RCC 7860 (cell line): ENCODE data around the gene COL21A1.

Source experiments
- DNase-seq: peaks from one replicate; pipeline ENCODE4 v3.0.0-alpha.2; 2015; ENCODE audit warnings: low spot score
- FAIRE-seq: peaks from 2 replicates; lab custom pipeline; 2012; peaks lifted over from hg19 to GRCh38; lab: Jason Lieb, UNC

The COL21A1 gene

DNA sequence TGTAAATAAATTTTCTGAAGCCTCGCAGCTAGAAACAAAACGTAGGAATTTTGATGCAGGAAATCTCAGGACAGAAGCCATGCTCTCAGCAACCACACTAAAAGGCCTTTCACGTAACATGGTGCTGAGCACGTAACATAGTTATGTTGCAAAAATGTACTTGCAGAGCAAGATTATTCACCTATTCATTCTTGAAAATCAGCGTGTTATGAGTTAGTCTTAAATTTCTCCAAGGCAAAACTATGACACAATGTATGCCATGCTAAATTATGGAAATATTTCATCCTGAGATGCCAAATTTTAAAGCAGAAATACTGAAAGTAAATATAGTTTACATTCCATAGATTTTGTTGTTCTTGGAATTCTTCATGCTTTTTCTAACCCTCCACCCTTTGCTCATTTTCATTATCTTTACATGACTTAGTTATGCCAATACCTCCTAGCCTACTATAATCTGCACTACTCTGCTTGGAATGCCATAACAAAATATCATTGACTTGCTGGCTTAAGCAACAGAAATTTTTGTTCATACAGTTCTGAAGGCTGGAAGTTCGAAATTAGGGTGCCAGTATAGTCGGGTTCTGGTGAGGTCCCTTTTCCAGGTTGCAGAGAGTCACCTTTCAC, 192.2 kb downstream of the COL21A1 start:
- FAIRE-seq (no peak), DNase-seq (no peak)

DNA sequence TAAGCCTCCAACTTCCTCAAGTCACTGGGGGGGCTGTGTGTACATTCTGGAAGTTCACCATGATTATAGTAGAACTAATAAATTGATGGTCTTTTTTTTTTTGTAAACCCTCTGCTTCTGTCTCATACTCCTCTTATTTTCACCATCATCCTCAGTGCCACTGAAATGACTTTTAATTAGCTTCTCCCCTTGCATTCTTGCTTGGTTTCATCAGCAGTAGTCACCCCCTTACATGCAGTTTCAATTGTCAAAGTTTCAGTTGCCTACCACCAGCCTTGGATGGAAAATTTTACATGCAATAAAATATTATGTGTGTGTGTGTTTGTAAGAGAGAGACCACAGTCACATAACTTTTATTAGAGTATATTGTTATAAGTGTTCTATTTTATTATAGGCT, 196.2 kb downstream of the COL21A1 start:
- no peak for DNase-seq

DNA sequence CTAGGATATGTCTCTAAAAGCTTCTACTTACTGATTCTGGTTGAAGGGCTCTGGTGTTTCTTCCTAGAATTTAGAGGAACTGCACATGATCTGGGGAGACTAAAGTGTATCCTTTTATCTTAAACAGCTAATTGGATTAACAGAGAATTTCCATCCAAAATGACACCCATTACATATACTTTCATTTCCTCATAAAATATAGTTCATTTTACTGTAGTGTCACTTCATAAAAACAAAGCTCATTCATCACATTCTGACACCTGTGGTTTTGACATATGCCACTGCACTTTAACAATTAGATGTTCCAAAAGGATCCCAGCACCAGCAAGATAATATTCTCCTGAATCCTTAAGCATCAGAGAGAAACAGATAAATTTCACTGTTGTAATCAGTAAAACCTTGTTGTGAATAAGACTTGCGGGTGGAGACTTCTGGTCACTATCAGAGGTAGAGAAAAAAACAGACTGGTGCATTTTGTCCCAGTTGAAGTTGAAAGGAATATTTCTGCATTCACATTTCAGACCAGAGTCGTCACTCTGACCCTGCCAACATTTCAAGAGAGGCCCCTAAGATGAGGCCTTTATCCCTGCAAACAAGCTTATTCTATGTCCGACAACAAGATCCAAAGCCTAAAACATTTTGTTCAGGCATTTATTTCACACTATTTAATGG, 196.7 kb downstream of the COL21A1 start:
- no peak for DNase-seq
- FAIRE-seq = no peak

More for the DNA sequence above, 196.2 kb downstream of the COL21A1 start:
- no peak for FAIRE-seq

DNA sequence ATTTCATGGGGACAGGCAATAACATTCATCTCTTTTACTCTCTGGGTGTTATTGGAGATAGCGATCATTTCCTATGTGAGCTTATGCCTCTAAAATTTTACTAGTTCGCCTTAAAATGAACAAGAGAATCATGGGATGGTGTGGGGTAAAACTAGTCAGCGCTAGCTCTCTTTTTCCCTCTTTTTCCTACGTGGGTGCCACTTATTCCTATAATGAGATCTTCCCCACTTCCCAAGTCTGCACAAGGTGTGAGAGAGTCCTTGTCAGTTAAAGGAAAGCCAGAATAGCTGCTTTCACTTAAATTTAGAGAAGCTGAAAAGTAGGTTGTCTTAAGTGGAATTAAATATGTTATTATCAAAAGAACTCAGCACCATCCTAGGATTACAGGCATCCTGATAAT, 198.8 kb downstream of the COL21A1 start:
- FAIRE-seq (no peak), DNase-seq (no peak)

GRCh38 chr6:56047931-56048540, 199.3 kb downstream of the COL21A1 start:
- DNase-seq = no peak
- FAIRE-seq = no peak

GRCh38 chr6:56046576-56046975, 200.8 kb downstream of the COL21A1 start:
- FAIRE-seq (peak; percentile 18), DNase-seq (peak; percentile 67)

DNA sequence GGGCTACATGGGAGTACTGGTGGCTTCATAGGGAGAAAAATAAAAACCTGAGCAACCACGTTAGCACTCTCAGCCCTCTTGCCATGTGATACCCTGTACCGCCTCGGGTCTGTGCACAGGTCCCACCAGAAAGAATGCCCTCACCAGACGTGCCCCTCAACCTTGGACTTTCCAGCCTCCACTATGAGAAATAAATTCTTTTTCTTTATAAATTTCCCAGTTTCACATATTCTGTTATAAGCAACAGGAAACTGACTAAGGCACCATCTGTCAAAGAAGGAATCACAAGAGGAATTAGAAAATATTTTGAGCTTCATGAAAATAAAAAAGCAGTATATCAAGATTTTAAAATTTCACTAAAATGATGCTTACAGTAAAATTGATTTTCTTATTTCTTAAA, 203.6 kb downstream of the COL21A1 start:
- no peak for FAIRE-seq
- DNase-seq = no peak

DNA sequence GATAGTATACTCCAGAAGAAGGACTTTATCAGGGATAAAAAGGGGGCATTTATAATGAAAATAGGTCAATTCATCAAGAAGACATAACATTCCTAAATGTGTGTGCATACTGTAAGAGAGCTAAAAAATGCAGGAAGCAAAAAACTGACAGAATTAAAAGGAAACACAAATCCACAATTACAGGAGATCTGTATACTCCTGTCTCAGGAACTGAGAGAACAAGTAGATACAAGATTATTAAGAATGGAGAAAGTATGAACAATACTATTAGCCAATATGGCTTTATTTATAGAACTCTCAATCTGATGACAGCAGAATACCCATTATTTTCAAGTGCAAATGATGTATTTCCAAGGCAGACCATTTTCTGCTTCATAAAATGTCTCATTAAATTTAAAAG, 204.3 kb downstream of the COL21A1 start:
- DNase-seq (no peak), FAIRE-seq (no peak)

- FAIRE-seq (no peak), DNase-seq (no peak)
Measured at GRCh38 chr6:56041591-56041990, 205.8 kb downstream of the COL21A1 start.

DNA sequence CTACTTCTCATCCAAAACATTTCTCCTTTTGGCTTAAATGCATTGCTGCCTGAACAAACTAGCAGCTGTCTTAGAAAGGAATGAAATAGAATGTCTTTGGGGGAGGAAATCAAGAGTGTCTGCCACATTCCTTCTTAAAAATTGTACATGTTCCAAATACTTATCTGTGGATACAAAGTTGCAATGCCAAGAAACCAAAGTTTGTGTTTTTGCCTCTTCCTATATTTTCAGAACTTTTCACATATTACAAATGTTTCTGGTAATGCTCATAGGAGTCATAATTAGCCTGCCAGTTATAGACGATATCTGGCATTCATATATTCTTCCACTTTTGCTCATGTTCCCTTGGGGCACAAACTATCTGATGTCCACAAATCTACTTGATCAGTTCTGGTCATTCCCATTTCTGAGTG, 206.5 kb downstream of the COL21A1 start:
- no peak for FAIRE-seq

DNA sequence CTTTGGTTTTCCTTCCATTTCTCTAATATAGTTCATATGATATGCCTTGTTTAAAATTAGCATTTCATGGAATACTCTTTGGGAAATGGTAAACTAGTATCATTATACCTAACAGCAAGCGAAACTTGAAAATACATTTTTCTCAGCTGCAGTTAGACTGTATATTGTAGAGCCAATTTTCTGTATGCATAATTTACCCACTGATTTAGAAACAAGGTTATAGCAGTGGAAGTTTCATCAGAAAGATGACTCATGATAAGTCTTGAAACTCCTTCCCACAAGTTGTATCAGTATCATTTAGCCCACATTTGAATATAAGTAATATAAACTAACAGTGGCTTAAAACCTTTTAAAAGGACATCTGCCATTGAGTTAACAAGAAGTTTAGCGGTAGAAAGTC, 207.2 kb downstream of the COL21A1 start:
- FAIRE-seq = no peak
- no peak for DNase-seq

More for the DNA sequence above, 206.5 kb downstream of the COL21A1 start:
- no peak for DNase-seq

DNA sequence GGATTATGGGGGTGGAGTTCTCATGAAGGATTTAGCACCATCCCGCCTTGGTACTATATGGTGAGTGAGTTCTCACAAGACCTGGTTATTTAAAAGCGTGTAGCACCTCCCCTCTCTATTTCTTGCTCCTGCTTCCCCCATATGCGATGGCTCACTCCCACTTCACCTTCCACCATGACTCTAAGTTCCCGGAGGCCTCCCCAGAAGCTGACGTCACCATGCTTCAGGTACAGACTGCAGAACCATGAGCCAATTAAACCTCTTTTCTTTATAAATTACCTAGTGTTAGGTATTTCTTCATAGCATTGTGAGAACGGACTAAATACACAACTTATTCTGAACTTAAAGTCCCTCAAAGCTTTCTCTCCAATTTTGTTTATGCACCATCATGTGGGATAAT, 208.6 kb downstream of the COL21A1 start:
- no peak for DNase-seq
- no peak for FAIRE-seq

GRCh38 chr6:56037601-56038000, 209.8 kb downstream of the COL21A1 start:
- FAIRE-seq (no peak), DNase-seq (no peak)

DNA sequence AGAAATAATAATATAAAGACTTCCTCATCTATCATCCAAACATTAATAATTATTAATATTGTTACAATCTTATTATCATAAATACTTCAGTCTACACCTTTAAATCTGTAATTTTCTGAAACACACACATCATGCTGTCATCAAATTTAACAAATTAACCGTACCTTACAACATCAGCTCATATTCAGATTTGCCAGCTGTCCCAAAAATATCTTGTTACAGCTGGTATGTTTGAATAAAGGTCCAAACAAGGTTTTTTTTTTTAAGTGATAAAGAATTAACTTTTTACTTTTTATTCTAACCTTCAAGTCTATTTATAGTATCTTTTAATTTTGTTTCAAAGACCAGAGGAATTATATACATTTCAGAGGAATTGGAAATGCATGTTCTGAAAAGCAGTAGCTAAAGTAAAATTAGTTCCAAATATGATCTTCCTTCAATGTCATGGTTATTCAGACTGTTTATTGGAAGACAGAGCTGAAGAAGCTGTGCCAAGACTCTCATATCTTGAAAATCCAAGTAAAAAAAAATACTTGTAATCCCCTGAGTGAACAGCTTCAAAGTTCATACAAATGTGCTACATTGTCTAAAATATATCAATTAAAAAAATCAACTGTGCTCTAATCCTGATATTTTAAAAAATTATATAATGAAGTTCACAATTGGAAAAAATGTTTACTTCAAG, 210.3 kb downstream of the COL21A1 start:
- no peak for DNase-seq
- no peak for FAIRE-seq

- DNase-seq (no peak), FAIRE-seq (no peak)
Measured at GRCh38 chr6:56033401-56033800, 214.0 kb downstream of the COL21A1 start.

DNA sequence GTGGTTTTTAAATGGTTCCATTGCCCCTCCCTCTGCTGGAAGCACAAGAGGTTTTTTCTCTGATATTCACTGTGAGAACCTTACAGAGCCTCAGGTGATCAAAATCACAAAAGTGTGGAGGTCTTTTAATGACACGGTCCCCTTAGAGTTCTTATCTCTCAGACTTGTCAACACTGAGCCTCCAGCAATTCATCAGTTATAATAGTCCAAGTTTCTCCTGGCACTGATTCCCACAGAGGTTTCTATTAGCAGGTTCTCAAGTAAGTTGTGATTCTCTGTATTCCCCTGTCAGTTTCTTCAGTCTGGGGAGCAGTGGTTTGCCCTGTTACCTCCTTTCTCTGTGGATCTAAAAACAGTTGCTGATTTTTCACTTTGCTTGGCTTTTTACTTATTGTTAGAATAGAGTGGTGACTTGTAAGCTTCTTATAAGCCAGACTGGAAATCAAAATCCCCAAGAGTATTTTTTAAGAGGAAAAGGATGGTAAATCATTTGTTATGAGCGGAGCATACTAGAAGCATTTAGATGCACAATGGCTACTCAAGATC, 214.6 kb downstream of the COL21A1 start:
- DNase-seq (no peak), FAIRE-seq (no peak)

DNA sequence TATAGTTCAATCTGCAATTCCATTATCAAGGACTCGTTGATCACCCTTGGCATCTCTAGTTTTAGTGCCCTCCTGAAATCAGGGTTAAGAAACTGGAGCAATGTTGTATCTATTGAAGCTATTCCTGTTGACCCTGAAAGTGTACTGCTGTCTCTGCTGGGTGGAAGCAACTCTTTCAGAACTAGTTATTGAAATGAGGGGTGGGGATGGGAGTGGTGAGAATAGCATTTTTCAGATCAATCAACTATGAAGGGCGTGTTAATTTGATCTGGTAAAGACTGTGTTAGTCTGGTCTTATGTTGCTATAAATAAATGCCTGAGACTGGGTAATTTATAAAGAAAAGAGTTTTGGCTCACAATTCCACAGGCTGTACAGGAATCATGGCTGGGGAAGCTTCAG, 219.5 kb downstream of the COL21A1 start:
- FAIRE-seq (no peak), DNase-seq (no peak)

DNA sequence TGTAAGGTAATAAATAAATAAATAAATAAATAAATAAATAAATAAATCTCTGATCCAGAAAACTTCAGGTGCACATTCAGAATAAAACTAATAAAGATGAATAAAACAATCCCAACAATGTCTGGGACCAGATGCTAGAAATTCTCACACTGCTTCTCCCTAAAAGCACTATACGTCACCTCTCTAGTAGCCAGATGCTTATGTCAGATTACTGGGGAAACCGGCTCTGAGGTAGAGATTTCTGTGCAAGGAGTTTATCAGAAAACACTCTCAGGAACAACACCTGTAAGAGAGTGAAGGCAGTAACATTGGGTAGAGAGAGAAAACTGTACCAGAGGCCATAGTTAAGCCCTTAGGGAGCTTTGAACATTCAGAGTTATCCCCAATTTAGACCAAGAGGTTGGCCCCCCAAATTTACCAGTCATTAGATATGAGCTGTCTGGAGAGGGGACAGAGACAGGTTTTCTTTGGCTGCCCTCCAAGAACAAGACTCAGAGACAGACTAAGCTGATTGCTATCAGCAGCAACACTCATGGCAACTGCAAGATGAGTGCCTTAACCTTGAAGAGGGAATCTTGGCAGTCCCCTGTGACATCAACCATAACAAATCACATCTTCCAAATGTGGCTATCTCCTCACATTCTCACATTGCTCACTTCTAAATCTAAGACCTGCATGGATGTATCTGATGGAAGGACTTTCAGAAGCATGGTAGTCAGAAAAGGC, 220.8 kb downstream of the COL21A1 start:
- FAIRE-seq = no peak
- no peak for DNase-seq

- FAIRE-seq (no peak), DNase-seq (no peak)
Measured at GRCh38 chr6:56025795-56026194, 221.6 kb downstream of the COL21A1 start.

DNA sequence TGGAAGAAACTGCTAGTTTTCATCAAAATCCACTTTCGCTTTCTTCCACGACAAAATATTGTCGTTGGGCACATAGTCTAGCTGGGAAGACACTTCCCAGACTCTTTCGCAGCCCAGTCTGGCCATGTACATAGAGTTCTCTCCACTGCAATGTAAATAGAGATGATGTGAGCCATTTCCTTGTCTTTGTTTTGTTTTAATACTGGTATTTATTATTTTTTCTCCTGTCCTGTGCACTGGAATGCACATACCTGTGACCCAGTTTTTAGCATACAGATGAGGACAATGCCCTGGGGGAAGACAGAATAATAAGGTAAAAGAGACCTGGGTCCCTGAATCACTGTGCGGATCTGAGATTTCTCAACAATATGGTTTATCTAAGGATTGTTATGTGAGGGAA, 222.4 kb downstream of the COL21A1 start:
- DNase-seq (no peak), FAIRE-seq (no peak)

DNA sequence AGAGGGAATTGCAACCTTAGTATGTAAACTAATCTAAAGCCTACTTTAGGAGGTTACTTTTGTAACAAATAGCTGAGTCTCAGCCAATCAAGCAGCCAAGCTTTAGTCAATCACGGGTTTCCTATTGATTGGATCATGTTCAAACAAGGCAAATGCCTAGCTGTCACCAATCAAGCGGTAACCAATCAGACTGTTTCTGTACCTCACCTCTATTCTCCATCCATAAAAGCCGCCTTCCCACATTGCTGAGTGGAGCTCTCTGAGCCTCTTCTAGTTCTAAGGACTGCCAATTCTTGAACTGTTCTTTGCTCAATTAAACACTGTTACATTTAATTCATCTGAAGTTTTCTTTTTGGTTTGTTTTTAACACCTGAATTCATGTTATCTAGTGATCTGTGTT, 223.6 kb downstream of the COL21A1 start:
- FAIRE-seq = no peak
- no peak for DNase-seq
